HUES48 (cell line): ENCODE results near the gene ADD2.
"Not testable (repeated sequence)": the region's sequence is repeated elsewhere in the genome, so short reads cannot be mapped to it uniquely, and the experiment has no call there.

ENCODE experiments used
- H3K27ac ChIP-seq: one replicate; pipeline ENCODE4 v1.7.0; 2013; ENCODE audit warnings: low read depth, low read length, inconsistent platforms
- H3K27me3 ChIP-seq: 2 replicates; pipeline ENCODE4 v1.6.1; 2013; ENCODE audit warnings: mild to moderate bottlenecking, low read length; ENCODE audit not compliant: control insufficient read depth, insufficient read depth
- H3K36me3 ChIP-seq: 2 replicates; pipeline ENCODE4 v1.6.1; 2013; ENCODE audit warnings: low read length; ENCODE audit not compliant: control insufficient read depth, insufficient read depth
- H3K4me1 ChIP-seq: 2 replicates; pipeline ENCODE4 v1.6.1; 2013; ENCODE audit warnings: mild to moderate bottlenecking, low read length; ENCODE audit not compliant: control insufficient read depth, insufficient read depth
- H3K4me3 ChIP-seq: 2 replicates; pipeline ENCODE4 v1.5.1; 2013; ENCODE audit warnings: mild to moderate bottlenecking, low read depth, low read length
- H3K9ac ChIP-seq: 2 replicates; pipeline ENCODE4 v1.6.1; 2013; ENCODE audit warnings: mild to moderate bottlenecking, low read depth, low read length, moderate library complexity
- H3K9me3 ChIP-seq: 2 replicates; pipeline ENCODE4 v1.6.1; 2013; ENCODE audit warnings: low read length; ENCODE audit not compliant: control insufficient read depth, insufficient read depth

Gene ADD2

DNA sequence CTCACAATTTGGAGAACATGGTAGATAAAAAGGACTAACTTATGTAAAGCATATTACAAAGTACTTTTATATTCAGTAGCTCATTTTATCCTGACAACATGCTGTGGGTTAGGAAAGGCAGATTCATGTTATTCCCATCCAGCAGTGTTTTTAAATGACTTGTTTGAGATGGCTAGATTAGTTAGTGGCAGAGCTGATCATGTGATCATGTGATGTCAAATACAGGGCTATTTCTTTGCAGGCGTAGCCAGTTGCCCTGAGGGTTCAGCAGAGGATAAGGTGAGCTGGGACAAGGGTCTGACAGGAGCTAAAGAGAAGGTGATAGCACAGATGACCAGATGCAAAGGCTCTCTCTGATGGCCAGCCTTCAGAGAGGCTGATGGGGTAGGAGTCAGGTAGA, 97.8 kb downstream of the ADD2 start:
- Histone ChIP-seq H3K9ac (no peak overlapping the region), H3K9me3 (no peaks in the 10 kb centered on the region), H3K27ac (no peak overlapping the region), H3K4me1 (no peaks in the 10 kb centered on the region), H3K4me3 (no peak overlapping the region), H3K36me3 (peaks cover 87% of the 10 kb centered on the region), H3K27me3 (no peaks in the 10 kb centered on the region)

- Histone ChIP-seq H3K9ac (no peak overlapping the region), H3K27ac (no peak overlapping the region), H3K4me1 (no peaks in the 10 kb centered on the region), H3K36me3 (peaks cover 87% of the 10 kb centered on the region), H3K27me3 (no peaks in the 10 kb centered on the region), H3K9me3 (no peaks in the 10 kb centered on the region), H3K4me3 (no peak overlapping the region)
Observed at GRCh38 chr2:70668911-70669310, 99.1 kb downstream of the ADD2 start.

DNA sequence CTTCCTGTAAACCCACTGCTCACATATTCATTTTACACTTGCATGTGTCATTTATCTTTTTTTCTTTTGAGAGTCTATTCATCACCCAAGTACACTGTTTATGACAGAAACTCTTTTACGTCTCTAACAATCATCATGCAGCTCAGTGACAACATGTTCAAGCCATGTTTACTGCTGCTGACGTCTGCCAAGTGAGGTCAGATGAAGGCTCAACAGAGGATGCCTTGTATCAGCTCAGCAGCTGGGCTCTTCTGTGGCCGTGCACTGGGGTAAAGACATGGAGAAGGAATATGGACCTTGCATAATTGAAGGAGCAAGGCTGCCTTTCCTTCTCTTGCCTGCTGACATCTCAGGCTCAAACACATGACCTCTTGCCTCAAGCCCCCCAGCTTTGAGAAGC, 99.6 kb downstream of the ADD2 start:
- Histone ChIP-seq H3K27me3 (no peaks in the 10 kb centered on the region), H3K36me3 (peaks cover 90% of the 10 kb centered on the region), H3K9ac (no peak overlapping the region), H3K4me3 (no peak overlapping the region), H3K4me1 (no peaks in the 10 kb centered on the region), H3K9me3 (no peaks in the 10 kb centered on the region), H3K27ac (no peak overlapping the region)

DNA sequence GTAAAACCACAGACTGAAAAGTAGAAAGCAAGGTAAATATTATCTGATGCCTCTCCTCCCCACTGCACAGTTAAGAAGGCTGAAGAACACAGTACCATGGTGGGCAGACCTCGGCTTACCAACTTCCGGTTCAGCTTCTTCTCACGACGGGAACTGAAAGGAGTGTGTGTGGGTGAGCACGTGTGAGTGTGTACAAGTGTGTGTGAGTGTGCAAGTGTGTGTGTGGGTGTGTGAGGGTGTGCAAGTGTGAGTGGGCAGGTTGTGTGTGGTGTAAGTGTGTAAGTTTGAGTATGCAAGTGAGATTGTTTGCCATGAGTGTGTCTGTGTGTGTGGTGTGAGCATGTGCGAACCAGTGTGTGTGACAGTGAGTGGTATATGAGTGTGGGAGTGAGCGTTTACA, 103.5 kb downstream of the ADD2 start:
- Histone ChIP-seq H3K27me3 (no peaks in the 10 kb centered on the region), H3K36me3 (peaks cover 73% of the 10 kb centered on the region), H3K27ac (no peak overlapping the region)

DNA sequence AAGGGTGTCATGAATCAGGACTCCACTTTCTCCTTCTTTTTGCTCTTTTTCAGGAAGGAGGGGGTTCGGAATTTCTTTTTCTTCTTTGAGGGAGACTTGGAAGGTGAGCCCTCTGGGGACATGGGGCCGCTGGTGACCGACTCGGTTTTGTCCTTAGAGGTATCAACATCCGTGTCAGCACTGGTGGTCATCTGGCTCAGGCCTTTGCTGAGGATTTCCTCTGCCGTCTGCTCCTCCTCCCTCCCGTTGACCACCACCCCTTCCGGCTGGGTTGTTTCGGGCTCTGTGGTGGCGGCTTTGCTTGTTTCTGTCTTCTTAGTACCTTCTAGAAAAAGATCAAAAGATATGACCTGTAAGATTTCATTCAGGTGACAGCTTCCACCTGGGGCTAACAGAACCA, 104.6 kb downstream of the ADD2 start:
- Histone ChIP-seq H3K36me3 (peaks cover 61% of the 10 kb centered on the region), H3K9ac (no peak overlapping the region), H3K27me3 (no peaks in the 10 kb centered on the region), H3K4me3 (no peak overlapping the region), H3K4me1 (no peaks in the 10 kb centered on the region), H3K27ac (no peak overlapping the region), H3K9me3 (no peaks in the 10 kb centered on the region)

More for the DNA sequence above, 103.5 kb downstream of the ADD2 start:
- no peaks in the 10 kb centered on the region for H3K4me1 ChIP-seq
- H3K4me3 ChIP-seq: no peak overlapping the region
- H3K9ac ChIP-seq: no peak overlapping the region
- H3K9me3 ChIP-seq: no peaks in the 10 kb centered on the region

DNA sequence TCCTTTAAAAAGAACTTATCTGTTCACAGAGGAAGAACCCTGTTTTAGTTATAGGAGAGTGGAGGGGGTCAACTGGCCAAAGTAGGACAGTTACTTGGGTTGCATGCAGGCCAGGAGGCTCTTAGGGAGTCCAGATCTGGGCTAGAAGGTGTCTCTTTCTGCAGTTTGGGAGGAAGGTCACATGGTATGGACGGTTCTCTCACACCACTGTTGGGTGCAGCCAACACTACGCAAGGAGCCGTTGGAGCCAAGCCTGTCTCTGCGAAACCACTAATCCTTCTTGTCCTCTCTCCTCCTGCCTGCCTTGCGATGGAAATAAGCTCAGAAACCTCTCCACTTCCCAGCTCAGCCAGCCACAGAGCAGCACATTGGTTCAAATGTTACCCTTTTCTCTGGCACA, 108.4 kb downstream of the ADD2 start:
- Histone ChIP-seq H3K9me3 (no peaks in the 10 kb centered on the region), H3K27ac (no peak overlapping the region), H3K36me3 (peaks cover 33% of the 10 kb centered on the region), H3K4me3 (no peak overlapping the region), H3K9ac (no peak overlapping the region), H3K27me3 (peaks cover 4% of the 10 kb centered on the region; the same call in 1 of the 2 replicates), H3K4me1 (peaks cover 10% of the 10 kb centered on the region)

DNA sequence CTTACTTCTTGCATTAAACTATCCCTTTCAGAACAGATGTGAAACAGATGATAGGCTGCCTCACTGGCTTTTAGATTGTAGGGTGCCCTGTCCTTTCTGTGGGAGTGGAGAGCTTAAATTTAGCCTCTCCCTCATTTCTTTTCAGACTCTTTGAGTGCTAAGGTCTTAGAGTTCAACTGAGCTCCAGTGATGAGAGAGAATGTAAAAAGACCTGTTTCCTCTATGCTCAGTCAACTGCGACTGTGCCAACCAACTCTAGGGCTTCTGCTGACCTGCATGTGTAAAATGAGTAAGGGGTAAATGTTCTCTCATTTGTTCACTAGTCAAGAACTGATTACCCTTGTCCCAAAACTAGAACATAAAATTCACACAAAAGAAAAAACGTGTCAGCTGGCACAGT, 109.5 kb downstream of the ADD2 start:
- Histone ChIP-seq H3K27me3 (peaks cover 15% of the 10 kb centered on the region), H3K4me1 (peaks cover 10% of the 10 kb centered on the region), H3K9me3 (no peaks in the 10 kb centered on the region), H3K36me3 (peaks cover 22% of the 10 kb centered on the region), H3K4me3 (no peak overlapping the region), H3K9ac (no peak overlapping the region), H3K27ac (no peak overlapping the region)

GRCh38 chr2:70657246-70657645, 110.8 kb downstream of the ADD2 start:
- Histone ChIP-seq H3K36me3 (peaks cover 10% of the 10 kb centered on the region), H3K27me3 (peaks cover 20% of the 10 kb centered on the region), H3K27ac (no peak overlapping the region), H3K4me3 (no peak overlapping the region), H3K4me1 (peaks cover 10% of the 10 kb centered on the region), H3K9ac (no peak overlapping the region), H3K9me3 (no peaks in the 10 kb centered on the region)

DNA sequence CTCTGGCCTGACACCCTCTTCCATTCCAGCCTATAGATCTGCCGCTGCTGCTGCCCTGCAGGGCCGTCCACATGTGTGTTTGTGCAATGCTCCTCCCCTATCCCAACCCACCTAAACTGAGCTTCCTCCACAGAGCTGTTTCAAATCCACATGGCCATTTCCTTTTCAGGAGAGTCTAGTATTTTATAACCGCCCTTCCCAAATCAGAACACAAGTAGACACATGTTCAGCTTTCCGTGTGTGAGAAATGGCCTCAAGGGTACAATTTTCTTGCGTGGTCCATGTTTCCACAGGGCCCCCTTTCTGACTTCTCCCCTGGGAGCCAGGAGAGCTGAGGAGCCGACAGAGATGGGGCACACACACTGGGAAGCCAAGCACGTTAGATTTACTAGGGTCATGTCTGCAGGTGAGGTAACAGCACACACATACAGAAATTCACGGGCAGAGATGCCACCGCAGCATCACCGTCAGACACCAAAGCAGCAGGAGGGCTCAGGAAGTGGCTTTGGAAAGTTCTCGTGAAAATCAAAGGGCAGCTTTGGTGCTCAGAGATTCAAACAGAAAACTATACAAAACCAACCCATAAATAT, 111.5 kb downstream of the ADD2 start:
- Histone ChIP-seq H3K27ac (no peak overlapping the region), H3K9me3 (no peaks in the 10 kb centered on the region), H3K4me3 (no peak overlapping the region), H3K9ac (no peak overlapping the region), H3K36me3 (peaks cover 2% of the 10 kb centered on the region; the same call in 1 of the 2 replicates), H3K27me3 (peaks cover 20% of the 10 kb centered on the region), H3K4me1 (peaks cover 10% of the 10 kb centered on the region)

DNA sequence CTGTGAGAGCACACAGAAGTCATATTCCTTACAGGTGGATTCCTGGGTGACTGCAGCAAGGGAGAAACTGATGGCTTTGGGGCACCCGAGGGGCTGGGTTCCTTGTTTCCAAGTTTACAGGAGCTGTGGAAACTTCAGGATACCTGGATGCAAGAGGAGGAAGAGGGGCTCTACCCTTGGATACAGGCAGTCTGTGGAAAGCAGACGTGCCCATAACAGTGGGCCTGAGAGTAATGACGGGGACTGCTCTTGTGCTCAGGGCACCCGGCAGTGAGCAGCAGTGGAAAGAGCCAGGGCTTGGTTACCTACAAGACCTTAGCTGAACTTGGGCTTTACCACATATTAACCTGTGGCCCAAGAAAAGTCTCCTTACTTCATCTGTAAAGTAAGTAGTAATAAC, 112.2 kb downstream of the ADD2 start:
- no peak overlapping the region for H3K9ac ChIP-seq
- H3K27me3 ChIP-seq: peaks cover 20% of the 10 kb centered on the region
- no peaks in the 10 kb centered on the region for H3K9me3 ChIP-seq
- H3K4me3 ChIP-seq: no peak overlapping the region
- H3K4me1 ChIP-seq: peaks cover 10% of the 10 kb centered on the region
- H3K27ac ChIP-seq: no peak overlapping the region
- no peaks in the 10 kb centered on the region for H3K36me3 ChIP-seq

- not testable (repeated sequence) for H3K36me3 ChIP-seq, H3K9ac ChIP-seq, H3K27ac ChIP-seq, H3K9me3 ChIP-seq, H3K4me3 ChIP-seq
- Histone ChIP-seq H3K4me1 (peaks cover 10% of the 10 kb centered on the region), H3K27me3 (peaks cover 20% of the 10 kb centered on the region)
Observed at GRCh38 chr2:70655211-70655610, 112.8 kb downstream of the ADD2 start.

- Histone ChIP-seq H3K4me3 (no peak overlapping the region), H3K36me3 (no peaks in the 10 kb centered on the region), H3K9ac (no peak overlapping the region), H3K9me3 (no peaks in the 10 kb centered on the region), H3K27ac (no peak overlapping the region), H3K4me1 (no peaks in the 10 kb centered on the region), H3K27me3 (peaks cover 20% of the 10 kb centered on the region)
Observed at GRCh38 chr2:70651727-70652126, 116.3 kb downstream of the ADD2 start.
